ENCODE data around the gene SLC2A6. TPM values are rescaled to one million over a fixed set of nuclear protein-coding genes. Genes with fewer than 3 reads are reported as not detected.

SLC2A6 gene
- total RNA-seq, 1 donor from 2014 or later = 4.0 TPM

GRCh38 chr9:133485531-133486260, 6.8 kb upstream of the SLC2A6 start:
- Mint-ChIP-seq H3K27ac (no peak overlapping the region), H3K4me1 (no peaks in the 10 kb centered on the region), H3K4me3 (peak overlapping the region; percentile 23), H3K9me3 (no peaks in the 10 kb centered on the region), H3K27me3 (peaks cover 13% of the 10 kb centered on the region), H3K36me3 (ENCODE audit: low read depth) (no peaks in the 10 kb centered on the region)
- intact Hi-C loops (cut with micrococcal nuclease) = loop anchor here (1.0 kb wide), 3 partner anchors 78 to 463 kb away; no protein-coding TSS in a partner anchor
- no peak for DNase-seq

GRCh38 chr9:133484671-133485437, 6.0 kb upstream of the SLC2A6 start:
- Mint-ChIP-seq H3K9me3 (no peaks in the 10 kb centered on the region), H3K27me3 (peaks cover 13% of the 10 kb centered on the region), H3K36me3 (ENCODE audit: low read depth) (no peaks in the 10 kb centered on the region), H3K4me3 (no peak overlapping the region), H3K4me1 (no peaks in the 10 kb centered on the region), H3K27ac (no peak overlapping the region)
- DNase-seq = no peak
- intact Hi-C loops (cut with micrococcal nuclease) = no loop called here

GRCh38 chr9:133483611-133484010, 4.7 kb upstream of the SLC2A6 start:
- H3K9me3 Mint-ChIP-seq = no peaks in the 10 kb centered on the region
- DNase-seq = no peak
- no peaks in the 10 kb centered on the region for H3K36me3 Mint-ChIP-seq (ENCODE audit: low read depth)
- H3K27me3 Mint-ChIP-seq = peaks cover 16% of the 10 kb centered on the region
- intact Hi-C loops (cut with micrococcal nuclease) = no loop called here
- H3K27ac Mint-ChIP-seq = no peak overlapping the region
- peaks cover 3% of the 10 kb centered on the region for H3K4me1 Mint-ChIP-seq
- no peak overlapping the region for H3K4me3 Mint-ChIP-seq

GRCh38 chr9:133477992-133478850, 678 bp downstream of the SLC2A6 start:
- intact Hi-C loops (cut with micrococcal nuclease) = loop anchor here (5.0 kb wide), 1 partner anchor 61 kb away; the partner anchor contains the start of gene REXO4
- DNase-seq = no peak
- H3K27ac Mint-ChIP-seq = no peak overlapping the region
- H3K4me3 Mint-ChIP-seq = peak overlapping the region; percentile 77
- peaks cover 11% of the 10 kb centered on the region for H3K27me3 Mint-ChIP-seq
- peaks cover 3% of the 10 kb centered on the region for H3K4me1 Mint-ChIP-seq
- no peaks in the 10 kb centered on the region for H3K36me3 Mint-ChIP-seq (ENCODE audit: low read depth)
- no peaks in the 10 kb centered on the region for H3K9me3 Mint-ChIP-seq

- no peak overlapping the region for H3K27ac Mint-ChIP-seq
- H3K27me3 Mint-ChIP-seq = peaks cover 9% of the 10 kb centered on the region
- intact Hi-C loops (cut with micrococcal nuclease) = loop anchor here (5.0 kb wide), 1 partner anchor 60 kb away; the partner anchor contains the start of gene REXO4
- peaks cover 3% of the 10 kb centered on the region for H3K4me1 Mint-ChIP-seq
- no peak for DNase-seq
- no peak overlapping the region for H3K4me3 Mint-ChIP-seq
- no peaks in the 10 kb centered on the region for H3K9me3 Mint-ChIP-seq
- H3K36me3 Mint-ChIP-seq (ENCODE audit: low read depth) = no peaks in the 10 kb centered on the region
These were observed 1.4 kb downstream of the SLC2A6 start for GRCh38 chr9:133477461-133477860.

GRCh38 chr9:133476941-133477340, 2.0 kb downstream of the SLC2A6 start:
- intact Hi-C loops (cut with micrococcal nuclease) = loop anchor here (5.0 kb wide), 1 partner anchor 60 kb away; the partner anchor contains the start of gene REXO4
- H3K9me3 Mint-ChIP-seq = no peaks in the 10 kb centered on the region
- peaks cover 9% of the 10 kb centered on the region for H3K27me3 Mint-ChIP-seq
- H3K4me1 Mint-ChIP-seq = peaks cover 3% of the 10 kb centered on the region
- H3K36me3 Mint-ChIP-seq (ENCODE audit: low read depth) = no peaks in the 10 kb centered on the region
- no peak overlapping the region for H3K4me3 Mint-ChIP-seq
- DNase-seq = no peak
- H3K27ac Mint-ChIP-seq = no peak overlapping the region

- Mint-ChIP-seq H3K27me3 (peaks cover 6% of the 10 kb centered on the region), H3K9me3 (no peaks in the 10 kb centered on the region), H3K27ac (no peak overlapping the region), H3K4me1 (peaks cover 3% of the 10 kb centered on the region), H3K36me3 (ENCODE audit: low read depth) (no peaks in the 10 kb centered on the region), H3K4me3 (no peak overlapping the region)
- intact Hi-C loops (cut with micrococcal nuclease) = loop anchor here (5.0 kb wide), 1 partner anchor 59 kb away; the partner anchor contains the start of gene REXO4
- no peak for DNase-seq
These were observed 2.6 kb downstream of the SLC2A6 start for GRCh38 chr9:133476036-133476931.

GRCh38 chr9:133475292-133476012, 3.4 kb downstream of the SLC2A6 start:
- no peak overlapping the region for H3K4me3 Mint-ChIP-seq
- DNase-seq = no peak
- intact Hi-C loops (cut with micrococcal nuclease) = loop anchor here (5.0 kb wide), 1 partner anchor 58 kb away; the partner anchor contains the start of gene REXO4
- no peaks in the 10 kb centered on the region for H3K9me3 Mint-ChIP-seq
- no peaks in the 10 kb centered on the region for H3K36me3 Mint-ChIP-seq (ENCODE audit: low read depth)
- H3K4me1 Mint-ChIP-seq = peaks cover 3% of the 10 kb centered on the region
- H3K27me3 Mint-ChIP-seq = peaks cover 3% of the 10 kb centered on the region
- no peak overlapping the region for H3K27ac Mint-ChIP-seq

- Mint-ChIP-seq H3K4me1 (peaks cover 3% of the 10 kb centered on the region), H3K27me3 (peaks cover 3% of the 10 kb centered on the region), H3K4me3 (no peak overlapping the region), H3K9me3 (no peaks in the 10 kb centered on the region), H3K36me3 (ENCODE audit: low read depth) (no peaks in the 10 kb centered on the region), H3K27ac (no peak overlapping the region)
- DNase-seq = no peak
- intact Hi-C loops (cut with micrococcal nuclease) = loop anchor here (5.0 kb wide), 1 partner anchor 58 kb away; the partner anchor contains the start of gene REXO4
These were observed 4.0 kb downstream of the SLC2A6 start for GRCh38 chr9:133474853-133475252.

- DNase-seq = no peak
- Mint-ChIP-seq H3K36me3 (ENCODE audit: low read depth) (no peaks in the 10 kb centered on the region), H3K27me3 (no peaks in the 10 kb centered on the region), H3K4me3 (no peak overlapping the region), H3K27ac (no peak overlapping the region), H3K4me1 (no peaks in the 10 kb centered on the region), H3K9me3 (no peaks in the 10 kb centered on the region)
- intact Hi-C loops (cut with micrococcal nuclease) = no loop called here
These were observed 4.7 kb downstream of the SLC2A6 start for GRCh38 chr9:133474215-133474614.

- intact Hi-C loops (cut with micrococcal nuclease) = no loop called here
- H3K4me3 Mint-ChIP-seq = no peak overlapping the region
- DNase-seq = no peak
- H3K36me3 Mint-ChIP-seq (ENCODE audit: low read depth) = no peaks in the 10 kb centered on the region
- no peaks in the 10 kb centered on the region for H3K4me1 Mint-ChIP-seq
- no peak overlapping the region for H3K27ac Mint-ChIP-seq
- H3K27me3 Mint-ChIP-seq = no peaks in the 10 kb centered on the region
- H3K9me3 Mint-ChIP-seq = no peaks in the 10 kb centered on the region
These were observed 5.2 kb downstream of the SLC2A6 start for GRCh38 chr9:133473743-133474142.

- Mint-ChIP-seq H3K36me3 (ENCODE audit: low read depth) (no peaks in the 10 kb centered on the region), H3K27me3 (no peaks in the 10 kb centered on the region), H3K27ac (no peak overlapping the region), H3K4me1 (no peaks in the 10 kb centered on the region), H3K9me3 (no peaks in the 10 kb centered on the region), H3K4me3 (no peak overlapping the region)
- no peak for DNase-seq
- intact Hi-C loops (cut with micrococcal nuclease) = no loop called here
These were observed 6.0 kb downstream of the SLC2A6 start for GRCh38 chr9:133472753-133473378.

Measured in activated CD4-positive, alpha-beta T cell treated with anti-CD3 and anti-CD28 coated beads, Interleukin-2, amount 10 ng/mL, durations not matched to agents 24 days and 14 days (primary cell).